Measurements from ENCODE around the gene SGTA.

SGTA gene

GRCh38 chr19:2815191-2815614 is 32.1 kb upstream of the SGTA start:
- no peak overlapping the region for H3K4me3 ChIP-seq (ENCODE audit: low read length)
- H3K4me2 ChIP-seq (ENCODE audit: low read length), result no peak overlapping the region
- no peak overlapping the region for H3K9ac ChIP-seq (ENCODE audit: low read depth, low read length)
- no peaks in the 10 kb centered on the region for H3K27me3 ChIP-seq (ENCODE audit: control insufficient read depth, insufficient read depth, low read length)
- no peaks in the 10 kb centered on the region for H3K9me3 ChIP-seq (replicated peaks; ENCODE audit: low read length)
- H3K36me3 ChIP-seq (ENCODE audit: insufficient read depth, low read length), result peaks cover 25% of the 10 kb centered on the region
- no peaks in the 10 kb centered on the region for H3K4me1 ChIP-seq (ENCODE audit: control insufficient read depth, insufficient read depth, low read length)

GRCh38 chr19:2814426-2814825 is 31.4 kb upstream of the SGTA start:
- Histone ChIP-seq H3K9me3 (replicated peaks; ENCODE audit: low read length) (no peaks in the 10 kb centered on the region), H3K36me3 (ENCODE audit: insufficient read depth, low read length) (peaks cover 25% of the 10 kb centered on the region), H3K4me3 (ENCODE audit: low read length) (no peak overlapping the region), H3K4me2 (ENCODE audit: low read length) (no peak overlapping the region), H3K4me1 (ENCODE audit: control insufficient read depth, insufficient read depth, low read length) (no peaks in the 10 kb centered on the region), H3K9ac (ENCODE audit: low read depth, low read length) (no peak overlapping the region), H3K27me3 (ENCODE audit: control insufficient read depth, insufficient read depth, low read length) (no peaks in the 10 kb centered on the region)

GRCh38 chr19:2813235-2814160 is 30.4 kb upstream of the SGTA start:
- Histone ChIP-seq H3K4me1 (ENCODE audit: control insufficient read depth, insufficient read depth, low read length) (no peaks in the 10 kb centered on the region), H3K4me2 (ENCODE audit: low read length) (no peak overlapping the region), H3K9me3 (replicated peaks; ENCODE audit: low read length) (no peaks in the 10 kb centered on the region), H3K9ac (ENCODE audit: low read depth, low read length) (no peak overlapping the region), H3K27me3 (ENCODE audit: control insufficient read depth, insufficient read depth, low read length) (no peaks in the 10 kb centered on the region), H3K4me3 (ENCODE audit: low read length) (no peak overlapping the region), H3K36me3 (ENCODE audit: insufficient read depth, low read length) (peaks cover 33% of the 10 kb centered on the region)

- H3K9ac ChIP-seq (ENCODE audit: low read depth, low read length), result no peak overlapping the region
- H3K27me3 ChIP-seq (ENCODE audit: control insufficient read depth, insufficient read depth, low read length), result no peaks in the 10 kb centered on the region
- peaks cover 35% of the 10 kb centered on the region for H3K36me3 ChIP-seq (ENCODE audit: insufficient read depth, low read length)
- H3K9me3 ChIP-seq (replicated peaks; ENCODE audit: low read length), result no peaks in the 10 kb centered on the region
- H3K4me3 ChIP-seq (ENCODE audit: low read length), result no peak overlapping the region
- H3K4me1 ChIP-seq (ENCODE audit: control insufficient read depth, insufficient read depth, low read length), result no peaks in the 10 kb centered on the region
- no peak overlapping the region for H3K4me2 ChIP-seq (ENCODE audit: low read length)
Measured at GRCh38 chr19:2812414-2813234, 29.6 kb upstream of the SGTA start.

DNA sequence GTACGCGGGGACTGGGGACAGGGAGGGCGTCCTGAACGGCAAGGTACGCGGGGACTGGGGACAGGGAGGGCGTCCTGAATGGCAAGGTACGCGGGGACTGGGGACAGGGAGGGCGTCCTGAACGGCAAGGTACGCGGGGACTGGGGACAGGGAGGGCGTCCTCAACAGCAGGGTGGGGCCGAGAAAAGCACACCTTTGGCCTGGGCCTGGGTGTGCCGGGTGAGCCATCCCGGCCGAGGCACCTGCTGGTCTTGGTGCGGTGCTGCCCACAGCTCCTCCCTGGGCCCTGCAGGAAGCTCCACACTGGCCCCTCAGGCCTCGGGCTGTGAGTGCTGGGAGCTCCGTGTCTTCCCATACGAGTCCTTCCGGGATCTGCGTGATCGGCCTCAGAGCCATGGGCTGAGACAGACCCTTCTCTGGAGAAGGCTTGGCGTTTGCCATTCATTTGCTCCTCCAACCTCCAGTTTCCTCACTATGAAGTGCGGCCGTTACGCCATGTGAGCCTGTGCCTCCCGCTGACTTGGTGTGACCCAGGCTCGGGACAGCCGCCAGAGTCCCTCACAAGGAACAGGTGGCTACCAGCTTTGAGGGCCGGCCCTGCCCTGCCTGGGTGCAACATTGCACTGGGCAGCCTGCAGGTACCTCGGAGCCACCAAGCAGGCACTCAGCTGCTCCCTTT is 28.8 kb upstream of the SGTA start:
- Histone ChIP-seq H3K4me2 (ENCODE audit: low read length) (no peak overlapping the region), H3K36me3 (ENCODE audit: insufficient read depth, low read length) (peaks cover 36% of the 10 kb centered on the region), H3K4me3 (ENCODE audit: low read length) (no peak overlapping the region)

GRCh38 chr19:2811221-2811722 is 28.2 kb upstream of the SGTA start:
- no peak overlapping the region for H3K4me2 ChIP-seq (ENCODE audit: low read length)
- no peaks in the 10 kb centered on the region for H3K9me3 ChIP-seq (replicated peaks; ENCODE audit: low read length)
- peaks cover 42% of the 10 kb centered on the region for H3K36me3 ChIP-seq (ENCODE audit: insufficient read depth, low read length)
- H3K4me1 ChIP-seq (ENCODE audit: control insufficient read depth, insufficient read depth, low read length), result no peaks in the 10 kb centered on the region
- H3K27me3 ChIP-seq (ENCODE audit: control insufficient read depth, insufficient read depth, low read length), result no peaks in the 10 kb centered on the region
- no peak overlapping the region for H3K9ac ChIP-seq (ENCODE audit: low read depth, low read length)
- no peak overlapping the region for H3K4me3 ChIP-seq (ENCODE audit: low read length)

More for the DNA sequence above, 28.8 kb upstream of the SGTA start:
- Histone ChIP-seq H3K9me3 (replicated peaks; ENCODE audit: low read length) (no peaks in the 10 kb centered on the region), H3K4me1 (ENCODE audit: control insufficient read depth, insufficient read depth, low read length) (no peaks in the 10 kb centered on the region), H3K9ac (ENCODE audit: low read depth, low read length) (no peak overlapping the region), H3K27me3 (ENCODE audit: control insufficient read depth, insufficient read depth, low read length) (no peaks in the 10 kb centered on the region)

GRCh38 chr19:2810141-2811091 is 27.3 kb upstream of the SGTA start:
- Histone ChIP-seq H3K9ac (ENCODE audit: low read depth, low read length) (no peak overlapping the region), H3K36me3 (ENCODE audit: insufficient read depth, low read length) (peaks cover 47% of the 10 kb centered on the region), H3K9me3 (replicated peaks; ENCODE audit: low read length) (no peaks in the 10 kb centered on the region), H3K4me1 (ENCODE audit: control insufficient read depth, insufficient read depth, low read length) (no peaks in the 10 kb centered on the region), H3K4me3 (ENCODE audit: low read length) (no peak overlapping the region), H3K27me3 (ENCODE audit: control insufficient read depth, insufficient read depth, low read length) (no peaks in the 10 kb centered on the region), H3K4me2 (ENCODE audit: low read length) (no peak overlapping the region)

- Histone ChIP-seq H3K4me3 (ENCODE audit: low read length) (no peak overlapping the region), H3K9me3 (replicated peaks; ENCODE audit: low read length) (no peaks in the 10 kb centered on the region), H3K36me3 (ENCODE audit: insufficient read depth, low read length) (peaks cover 47% of the 10 kb centered on the region), H3K27me3 (ENCODE audit: control insufficient read depth, insufficient read depth, low read length) (no peaks in the 10 kb centered on the region), H3K4me1 (ENCODE audit: control insufficient read depth, insufficient read depth, low read length) (no peaks in the 10 kb centered on the region), H3K9ac (ENCODE audit: low read depth, low read length) (no peak overlapping the region), H3K4me2 (ENCODE audit: low read length) (no peak overlapping the region)
Measured at GRCh38 chr19:2809387-2810140, 26.5 kb upstream of the SGTA start.

DNA sequence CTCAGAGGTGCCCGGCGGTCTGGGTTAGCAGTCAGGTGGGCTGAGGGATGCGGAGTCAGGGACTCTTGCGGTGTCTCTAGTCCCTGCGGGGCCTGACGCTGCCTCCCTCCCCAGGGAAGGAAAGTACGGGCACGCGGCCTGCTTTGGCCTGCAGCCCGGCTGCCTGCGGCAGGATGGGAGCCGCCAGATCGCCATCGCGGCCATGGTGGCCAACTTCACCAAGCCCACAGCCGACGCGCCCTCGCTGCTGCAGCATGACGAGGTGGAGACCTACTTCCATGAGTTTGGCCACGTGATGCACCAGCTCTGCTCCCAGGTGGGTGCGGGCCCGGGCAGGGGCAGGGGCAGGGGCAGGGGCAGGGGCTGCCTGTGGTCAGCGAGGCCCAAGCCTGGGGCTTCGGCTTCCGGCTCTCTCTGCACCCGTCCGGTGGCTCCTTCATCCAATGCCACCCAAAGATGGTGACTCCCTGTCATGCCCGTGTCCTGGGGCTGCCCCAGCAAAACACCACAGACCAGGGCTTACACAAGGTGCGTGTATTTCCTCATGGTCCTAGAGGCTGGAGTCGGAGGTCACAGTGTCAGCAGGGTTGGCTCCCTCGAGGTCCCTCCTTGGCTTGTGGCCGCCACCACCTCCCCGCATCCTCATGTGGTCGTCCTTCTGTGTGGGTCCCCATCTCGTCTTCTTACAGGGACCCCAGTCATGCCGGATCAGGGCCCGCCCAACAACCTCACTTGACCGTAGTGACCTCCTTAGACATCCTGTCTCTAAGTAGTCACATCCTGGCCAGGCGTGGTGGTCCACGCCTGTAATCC is 25.3 kb upstream of the SGTA start:
- H3K9me3 ChIP-seq (replicated peaks; ENCODE audit: low read length), result no peaks in the 10 kb centered on the region
- H3K36me3 ChIP-seq (ENCODE audit: insufficient read depth, low read length), result peaks cover 53% of the 10 kb centered on the region
- no peak overlapping the region for H3K4me2 ChIP-seq (ENCODE audit: low read length)
- H3K27me3 ChIP-seq (ENCODE audit: control insufficient read depth, insufficient read depth, low read length), result no peaks in the 10 kb centered on the region
- no peak overlapping the region for H3K4me3 ChIP-seq (ENCODE audit: low read length)
- no peaks in the 10 kb centered on the region for H3K4me1 ChIP-seq (ENCODE audit: control insufficient read depth, insufficient read depth, low read length)
- no peak overlapping the region for H3K9ac ChIP-seq (ENCODE audit: low read depth, low read length)
